Endothelial cell of umbilical vein (primary cell): ENCODE results near the gene DST.

Experiments
- CTCF ChIP-seq, 2 donors: IDR thresholded peaks; 1 replicate in 1 of 2; 2 replicates in 1 of 2; pipeline ENCODE4 v1.5.1; 2011; ENCODE audit warnings: low read length in 2 of 2, mild to moderate bottlenecking in 2 of 2, moderate library complexity in 2 of 2, control low read depth in 1 of 2, inconsistent platforms in 1 of 2, low read depth in 1 of 2; ENCODE audit not compliant: insufficient read depth in 1 of 2; ENCODE audit errors: extremely low read depth in 1 of 2
- EZH2 ChIP-seq: IDR thresholded peaks from 2 replicates; pipeline ENCODE4 v1.6.1; 2012; ENCODE audit warnings: borderline replicate concordance, low read depth, mild to moderate bottlenecking, moderate library complexity, low read length, inconsistent platforms; ENCODE audit not compliant: severe bottlenecking
- FOS ChIP-seq: IDR thresholded peaks from 2 replicates; pipeline ENCODE4 v1.6.1; 2011; ENCODE audit warnings: mild to moderate bottlenecking, low read length, moderate library complexity, borderline replicate concordance; ENCODE audit not compliant: insufficient read depth
- GATA2 ChIP-seq: IDR thresholded peaks from 2 replicates; pipeline ENCODE4 v1.7.0; 2011; ENCODE audit warnings: low read depth, mild to moderate bottlenecking, moderate library complexity, mixed read lengths, low read length; ENCODE audit not compliant: insufficient read length, insufficient read depth
- JUN ChIP-seq: IDR thresholded peaks from 2 replicates; pipeline ENCODE4 v1.6.1; 2011; ENCODE audit warnings: borderline replicate concordance, low read depth; ENCODE audit not compliant: insufficient read length, insufficient read depth
- MAX ChIP-seq: IDR thresholded peaks from 2 replicates; pipeline ENCODE4 v1.6.1; 2011; ENCODE audit not compliant: insufficient read depth, insufficient read length
- MYC ChIP-seq: IDR thresholded peaks from one replicate; pipeline ENCODE4 v1.6.1; 2011; ENCODE audit warnings: mild to moderate bottlenecking, low read depth, low read length
- POLR2A ChIP-seq: IDR thresholded peaks from 2 replicates; pipeline ENCODE4 v1.6.1; 2012; ENCODE audit warnings: low read depth, mild to moderate bottlenecking, control low read depth, low read length
- POLR2AphosphoS5 ChIP-seq: IDR thresholded peaks from 2 replicates; pipeline ENCODE4 v1.6.1; 2012; ENCODE audit warnings: low read depth, mild to moderate bottlenecking, control low read depth, low read length, moderate library complexity; ENCODE audit not compliant: insufficient read depth

GRCh38 chr6:56450376-56450775 lies 192.3 kb downstream of the DST start:
- TF ChIP-seq EZH2 = no peak
- TF ChIP-seq CTCF (IDR thresholded peaks at IDR 0.05; ENCODE audit: extremely low read depth in 1 of 2, insufficient read depth in 1 of 2, low read depth in 1 of 2, low read length in 2 of 2) = no peak
- no peak for TF ChIP-seq POLR2AphosphoS5
- TF ChIP-seq POLR2A = no peak
- TF ChIP-seq GATA2 = peak; percentile 28
- no peak for TF ChIP-seq MAX
- no peak for TF ChIP-seq FOS
- no peak for TF ChIP-seq JUN
- TF ChIP-seq MYC = no peak
